HepG2 (cell line): ENCODE measurements around the gene LTB4R. TPM values are rescaled to one million over a fixed set of nuclear protein-coding genes. Genes with fewer than 3 reads are reported as not detected.

Source experiments
- AHR ChIP-seq: IDR thresholded peaks from 2 replicates; pipeline ENCODE4 v1.6.1; 2018; ENCODE audit warnings: missing genetic modification reagents, missing compliant biosample characterization
- ARHGAP35 ChIP-seq: sonication (generic); formaldehyde crosslinking; IDR thresholded peaks from 2 replicates; pipeline ENCODE4 v1.9.0; 2022; ENCODE audit warnings: mild to moderate bottlenecking, inconsistent platforms, moderate library complexity, missing genetic modification reagents, borderline replicate concordance
- ARID4A ChIP-seq: sonication (generic); formaldehyde crosslinking; IDR thresholded peaks from 2 replicates; pipeline ENCODE4 v1.5.0; 2020; ENCODE audit warnings: mild to moderate bottlenecking, missing genetic modification reagents, borderline replicate concordance
- ARNT2 ChIP-seq: sonication (generic); formaldehyde crosslinking; IDR thresholded peaks from 2 replicates; pipeline ENCODE4 v1.8.0; 2022; ENCODE audit warnings: mild to moderate bottlenecking, low read depth, missing genetic modification reagents, moderate library complexity
- GMEB1 ChIP-seq: sonication (generic); formaldehyde crosslinking; IDR thresholded peaks from 2 replicates; pipeline ENCODE4 v1.5.1; 2020; ENCODE audit warnings: missing genetic modification reagents, mild to moderate bottlenecking, borderline replicate concordance
- HNRNPL ChIP-seq: fragments of 200-400 bp; formaldehyde crosslinking; IDR thresholded peaks from 2 replicates; pipeline ENCODE4 v1.6.1; 2017; ENCODE audit warnings: mild to moderate bottlenecking, low read depth, low read length
- MTA3 ChIP-seq: sonication (generic); formaldehyde crosslinking; IDR thresholded peaks from 2 replicates; pipeline ENCODE4 v1.4.0; 2020; ENCODE audit warnings: missing genetic modification reagents
- SAP130 ChIP-seq: IDR thresholded peaks from 2 replicates; pipeline ENCODE4 v1.6.1; 2016; ENCODE audit warnings: low read depth
- SMYD3 ChIP-seq: sonication (generic); formaldehyde crosslinking; IDR thresholded peaks from 2 replicates; pipeline ENCODE4 v1.8.1; 2023; ENCODE audit warnings: mild to moderate bottlenecking, missing genetic modification reagents
- SSRP1 ChIP-seq: IDR thresholded peaks from 2 replicates; pipeline ENCODE4 v1.6.1; 2016; ENCODE audit warnings: control low read depth
- TCF7 ChIP-seq: sonication (generic); IDR thresholded peaks from 2 replicates; pipeline ENCODE4 v1.6.1; 2016; ENCODE audit warnings: antibody characterized with exemption, low read depth
- TEF ChIP-seq: sonication (generic); formaldehyde crosslinking; IDR thresholded peaks from 2 replicates; pipeline ENCODE4 v1.5.0; 2020; ENCODE audit warnings: missing genetic modification reagents
- TRIM24 ChIP-seq: sonication (generic); formaldehyde crosslinking; IDR thresholded peaks from 2 replicates; pipeline ENCODE4 v1.8.0; 2022; ENCODE audit warnings: mild to moderate bottlenecking, missing genetic modification reagents
- ZBTB4 ChIP-seq: sonication (generic); formaldehyde crosslinking; IDR thresholded peaks from 2 replicates; pipeline ENCODE4 v1.4.0; 2020; ENCODE audit warnings: missing genetic modification reagents, mild to moderate bottlenecking, borderline replicate concordance
- ZKSCAN1 ChIP-seq: fragments of 150-350 bp; IDR thresholded peaks from 2 replicates; pipeline ENCODE4 v1.6.1; 2014; ENCODE audit warnings: low read length
- ZNF382 ChIP-seq: sonication (generic); formaldehyde crosslinking; IDR thresholded peaks from 2 replicates; pipeline ENCODE4 v1.5.0; 2020; ENCODE audit warnings: missing genetic modification reagents, mild to moderate bottlenecking, borderline replicate concordance
- ZNF672 ChIP-seq: sonication (generic); formaldehyde crosslinking; IDR thresholded peaks from 2 replicates; pipeline ENCODE4 v1.8.1; 2022; ENCODE audit warnings: missing genetic modification reagents
- polyA plus RNA-seq, 8 experiments: library from polyadenylated mRNA; depleted of rRNA in 3 of 8; stranded (reverse) in 7 of 8; unstranded in 1 of 8; fragments of >200 nt; fragmentation: Illumina TruSeq in 4 of 8; extraction: Trizol in 4 of 8; gene quantifications; 2 replicates each; pipeline versions ENCODE4 v1.2.1 to v1.2.3, GENCODE V29; 2011 to 2016; ENCODE audit warnings: low read depth in 4 of 8, missing spikeins in 1 of 8, mixed read lengths in 1 of 8; ENCODE audit not compliant: insufficient read depth in 1 of 8
- total RNA-seq, 5 experiments: library from RNA; depleted of rRNA; stranded (reverse); fragments of >200 nt; fragmentation: Illumina TruSeq; extraction: Trizol; gene quantifications; 2 replicates each; pipeline ENCODE4 v1.2.3, GENCODE V29; 2016; ENCODE audit warnings: low read depth in 1 of 5
- TF ChIP-seq, protein P1 (sequence below): sonication (generic); formaldehyde crosslinking; conservative IDR thresholded peaks from 2 replicates; pipeline ENCODE4 v1.8.0; 2022; ENCODE audit warnings: low read depth, missing genetic modification reagents

The LTB4R gene
- total and polyA plus RNA-seq, 2 of the 13 experiments (the other 11 are each of a cell fraction or from before 2014, with no cell fraction given) = 3.2 to 8.2 TPM

GRCh38 chr14:24365600-24366412 is 54.5 kb downstream of the LTB4R start (continued):
- TF ChIP-seq ZNF672 (CRISPR knock-in tag) (no peak), ZBTB4 (CRISPR knock-in tag) (no peak), ZKSCAN1 (no peak), SMYD3 (CRISPR knock-in tag) (no peak), SAP130 (peak; percentile 84), GMEB1 (CRISPR knock-in tag) (peak; percentile 64), TCF7 (peak; percentile 31; the same call in 1 of the 2 replicates), ZNF382 (CRISPR knock-in tag) (no peak), MTA3 (CRISPR knock-in tag) (no peak), HNRNPL (peak; percentile 92), ARHGAP35 (CRISPR knock-in tag) (peak; percentile 68; the same call in 1 of the 2 replicates), ARNT2 (peak; percentile 87), SSRP1 (CRISPR knock-in tag) (peak; percentile 96), TEF (CRISPR knock-in tag) (no peak), AHR (CRISPR knock-in tag) (peak; percentile 98), TRIM24 (CRISPR knock-in tag) (no peak), ARID4A (peak; percentile 76; the same call in 1 of the 2 replicates)
- TF ChIP-seq, protein P1, sequence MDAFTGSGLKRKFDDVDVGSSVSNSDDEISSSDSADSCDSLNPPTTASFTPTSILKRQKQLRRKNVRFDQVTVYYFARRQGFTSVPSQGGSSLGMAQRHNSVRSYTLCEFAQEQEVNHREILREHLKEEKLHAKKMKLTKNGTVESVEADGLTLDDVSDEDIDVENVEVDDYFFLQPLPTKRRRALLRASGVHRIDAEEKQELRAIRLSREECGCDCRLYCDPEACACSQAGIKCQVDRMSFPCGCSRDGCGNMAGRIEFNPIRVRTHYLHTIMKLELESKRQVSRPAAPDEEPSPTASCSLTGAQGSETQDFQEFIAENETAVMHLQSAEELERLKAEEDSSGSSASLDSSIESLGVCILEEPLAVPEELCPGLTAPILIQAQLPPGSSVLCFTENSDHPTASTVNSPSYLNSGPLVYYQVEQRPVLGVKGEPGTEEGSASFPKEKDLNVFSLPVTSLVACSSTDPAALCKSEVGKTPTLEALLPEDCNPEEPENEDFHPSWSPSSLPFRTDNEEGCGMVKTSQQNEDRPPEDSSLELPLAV (CRISPR knock-in tag) = no peak
